HG03097 (cell line): ENCODE data around the gene IL1A.

Experiments used
- ATAC-seq: cut with Tn5 transposase; IDR thresholded peaks from one replicate; pipeline ENCODE4 v1.9.1; 2021; ENCODE audit not compliant: unreplicated experiment, low FRiP score

IL1A gene

DNA sequence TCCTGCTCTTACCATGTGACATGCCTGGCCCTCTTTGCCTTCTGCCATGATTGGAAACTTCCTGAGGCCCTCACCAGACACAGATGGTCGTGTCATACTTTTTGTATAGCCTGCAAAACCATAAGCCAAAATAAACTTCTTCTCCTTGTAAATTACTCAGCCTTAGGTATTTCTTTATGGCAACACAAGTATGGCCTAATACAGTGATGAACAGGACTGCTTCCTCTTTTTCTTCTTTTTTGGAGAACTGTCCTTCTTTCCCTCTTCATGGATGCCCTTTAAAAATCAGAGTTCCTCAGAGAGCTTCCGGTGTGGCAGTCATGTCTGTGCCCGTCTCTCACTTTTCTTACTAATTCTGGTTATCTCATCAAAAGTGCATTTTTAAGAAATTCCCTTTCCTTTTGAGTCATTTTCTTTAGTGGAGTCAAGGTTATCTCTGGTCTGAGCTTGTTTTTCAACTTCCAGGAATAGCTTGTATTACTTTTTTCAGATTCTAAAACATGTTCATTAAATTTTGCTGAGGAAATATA lies 9.2 kb upstream of the IL1A start:
- ATAC-seq = no peak

DNA sequence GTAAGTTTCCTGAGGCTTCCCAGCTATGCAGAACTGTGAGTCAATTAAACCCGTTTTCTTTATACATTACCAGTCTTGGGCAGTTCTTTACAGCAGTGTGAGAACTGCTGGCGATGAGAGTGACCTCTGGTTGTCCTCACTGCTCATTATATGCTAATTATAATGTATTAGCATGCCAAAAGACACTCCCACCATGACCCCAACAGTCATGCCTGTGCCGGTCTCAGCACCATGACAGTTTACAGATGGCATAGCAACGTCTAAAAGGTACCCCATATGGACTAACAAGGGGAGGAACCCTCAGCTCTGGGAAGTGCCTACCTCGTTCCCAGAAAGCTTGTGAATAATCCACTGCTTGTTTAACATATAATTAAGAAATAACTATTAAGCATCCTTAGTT lies 8.1 kb upstream of the IL1A start:
- ATAC-seq = no peak

DNA sequence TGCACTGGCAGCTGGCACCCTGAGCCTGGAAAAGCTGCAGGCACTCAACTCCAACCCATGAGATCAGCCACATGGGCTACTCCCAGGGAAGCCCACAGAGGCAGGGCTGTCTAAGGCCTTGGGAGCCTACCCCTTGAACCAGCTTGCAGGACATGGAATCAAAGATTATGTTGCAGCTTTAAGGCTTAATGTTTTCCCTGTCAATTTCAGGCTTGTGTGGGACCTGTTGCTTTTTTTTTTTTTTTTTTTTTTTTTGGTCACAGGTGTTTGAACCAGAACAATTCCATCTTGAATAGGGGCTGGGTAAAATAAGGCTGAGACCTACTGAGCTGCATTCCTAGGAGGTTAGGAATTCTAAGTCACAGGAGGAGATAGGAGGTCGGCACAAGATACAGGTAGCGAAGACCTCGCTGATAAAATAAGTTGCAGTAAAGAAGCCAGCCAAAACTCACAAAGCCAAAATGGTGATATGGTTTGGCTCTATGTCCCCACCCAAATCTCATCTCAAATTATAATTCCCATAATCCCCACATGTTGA lies 7.5 kb upstream of the IL1A start:
- ATAC-seq = no peak

DNA sequence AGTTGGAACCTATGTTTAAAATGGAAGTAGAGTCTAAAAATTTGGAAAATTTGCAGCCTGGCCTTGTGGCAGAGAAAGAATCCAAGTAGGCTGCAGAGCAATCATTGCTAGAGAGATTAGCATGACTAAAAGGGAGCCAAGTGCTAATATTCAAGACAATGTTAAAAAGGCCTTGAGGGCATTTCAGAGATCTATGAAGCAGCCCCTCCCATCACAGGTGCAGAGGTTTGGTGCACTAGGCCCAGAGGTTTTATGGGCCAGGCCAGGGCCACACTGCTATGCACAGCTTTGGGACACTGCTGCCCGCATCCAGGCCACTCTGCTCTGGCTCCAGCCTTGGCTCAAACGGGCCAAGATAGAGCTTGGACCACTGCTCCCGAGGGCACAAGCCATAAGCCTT lies 6.7 kb upstream of the IL1A start:
- ATAC-seq = no peak

DNA sequence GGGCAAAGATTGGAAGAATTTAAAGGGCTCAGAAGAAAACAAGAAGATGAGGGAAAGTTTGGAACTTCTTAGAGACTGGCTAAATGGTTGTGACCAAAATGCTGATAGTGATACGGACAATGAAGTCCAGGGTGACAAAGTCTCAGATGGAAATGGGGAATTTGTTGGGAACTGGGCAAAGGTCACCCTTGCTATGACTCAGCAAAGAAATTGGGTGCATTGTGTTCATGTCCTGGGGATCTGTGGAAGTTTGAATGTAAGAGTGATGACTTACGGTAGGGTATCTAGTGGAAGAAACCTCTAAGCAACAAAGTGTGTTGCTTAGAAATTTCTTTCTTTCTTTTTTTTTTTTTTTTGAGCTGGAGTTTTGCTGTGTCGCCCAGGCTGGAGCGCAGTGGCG lies 6.0 kb upstream of the IL1A start:
- ATAC-seq = no peak

DNA sequence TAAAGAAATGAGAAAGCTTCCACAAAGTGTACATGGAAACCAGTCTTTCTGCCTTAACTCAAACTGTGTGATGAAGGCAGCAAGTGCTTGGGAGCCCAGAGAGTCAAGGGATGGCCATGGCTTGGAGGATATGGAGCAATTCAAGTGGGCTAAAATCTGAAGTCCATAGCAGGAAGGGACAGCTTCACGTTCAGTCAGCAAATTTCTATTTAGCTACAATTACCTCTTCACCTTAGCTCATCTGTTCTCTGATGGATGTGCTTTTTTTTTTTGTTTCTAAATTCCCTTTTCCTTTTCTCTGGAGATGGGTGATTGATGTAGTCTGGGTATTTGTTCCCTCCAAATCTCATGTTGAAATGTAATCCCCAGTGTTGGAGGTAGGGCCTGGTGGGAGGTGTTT lies 4.9 kb upstream of the IL1A start:
- no peak for ATAC-seq

DNA sequence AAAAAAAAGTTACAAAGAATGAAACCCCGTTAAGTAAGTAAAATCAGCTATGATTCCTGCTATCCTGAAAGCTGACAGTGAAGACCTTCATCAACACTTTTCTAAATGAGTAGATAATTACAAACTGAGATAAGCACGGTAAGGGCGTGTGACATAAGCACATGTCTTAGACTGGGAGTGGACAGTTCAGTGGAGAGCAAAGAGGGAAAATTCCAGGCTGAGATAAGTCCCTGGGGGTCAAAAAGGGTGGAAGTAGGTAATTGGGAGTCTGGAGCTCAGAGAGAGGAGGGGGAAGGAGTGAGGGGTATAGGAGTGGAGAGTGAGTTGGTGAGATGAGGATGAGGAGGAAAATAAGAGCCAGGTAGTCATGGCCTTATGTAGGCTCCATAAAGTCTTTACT lies 4.4 kb upstream of the IL1A start:
- ATAC-seq = no peak

DNA sequence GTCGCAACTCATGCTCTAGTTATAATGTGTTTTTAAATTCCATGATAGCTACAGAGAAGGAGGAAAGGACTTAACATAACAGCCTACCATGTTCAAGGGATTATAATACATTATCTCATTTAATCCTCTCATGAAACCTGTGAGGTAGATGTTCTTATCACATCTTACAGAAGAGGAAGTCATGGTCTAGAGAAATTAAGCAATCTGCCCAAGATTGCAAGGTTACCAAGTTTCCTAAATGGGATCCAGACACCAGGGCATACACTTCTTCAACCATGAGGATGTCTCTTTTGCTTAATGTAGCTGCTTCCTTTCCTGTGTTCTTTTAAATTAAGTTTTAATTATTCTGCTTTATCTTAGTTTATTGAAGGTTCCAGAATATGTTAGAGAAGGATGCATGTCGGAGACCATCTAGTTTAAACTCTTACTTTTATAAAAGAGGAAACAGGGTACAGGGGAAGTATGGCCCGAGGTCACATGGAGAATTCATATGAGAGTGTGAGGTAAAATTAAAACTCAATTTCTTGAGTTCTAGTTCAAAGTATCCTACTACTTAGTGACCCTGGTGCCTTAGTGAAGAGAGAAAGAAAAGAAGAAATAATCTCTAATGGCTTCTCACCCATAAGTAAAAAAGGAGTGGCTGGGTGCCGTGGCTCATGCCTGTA lies 3.6 kb upstream of the IL1A start:
- ATAC-seq = no peak

DNA sequence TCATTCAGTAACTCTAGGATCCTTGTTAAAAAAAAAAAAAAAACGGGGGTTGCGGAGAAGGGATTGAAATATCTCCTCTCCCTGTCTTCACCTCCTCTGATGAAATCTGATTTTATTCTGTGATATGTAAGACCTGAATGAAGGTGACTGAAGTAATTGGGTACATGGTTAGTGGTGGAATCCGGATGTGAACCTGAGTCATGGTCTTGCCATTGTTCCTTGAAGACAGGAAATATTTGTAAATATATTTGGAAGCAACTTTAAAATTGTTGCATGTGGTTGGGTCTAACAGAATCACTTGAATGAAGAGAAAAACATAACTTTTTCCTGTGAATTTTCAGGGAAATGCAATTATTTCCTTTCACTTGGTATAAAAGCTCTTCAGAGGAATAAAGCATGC lies 3.0 kb upstream of the IL1A start:
- no peak for ATAC-seq

DNA sequence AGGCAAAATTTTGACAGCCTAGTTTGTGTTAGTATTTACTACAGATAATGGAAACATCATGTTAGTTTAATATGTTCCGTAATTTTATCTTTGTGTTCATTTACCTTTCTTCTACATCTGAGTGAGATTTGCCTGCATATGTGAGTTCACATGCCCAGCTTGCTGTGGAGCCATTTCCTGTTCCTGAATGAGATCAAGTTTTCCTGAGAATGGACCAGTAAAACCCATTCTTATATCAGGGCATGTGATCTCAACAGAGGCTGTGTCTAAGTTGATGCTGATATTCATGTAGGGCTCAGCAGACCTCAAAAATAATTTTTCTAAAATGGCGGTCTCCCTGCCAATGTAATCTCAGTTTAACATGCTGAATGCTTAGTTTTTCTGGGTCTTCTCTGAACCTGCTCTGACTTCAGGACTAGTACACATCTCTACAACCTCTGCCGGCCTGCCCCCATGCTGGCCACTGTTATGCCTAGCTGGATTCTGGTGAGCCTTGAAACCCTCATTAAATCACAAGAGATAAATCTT lies 1.0 kb downstream of the IL1A start:
- ATAC-seq = no peak

DNA sequence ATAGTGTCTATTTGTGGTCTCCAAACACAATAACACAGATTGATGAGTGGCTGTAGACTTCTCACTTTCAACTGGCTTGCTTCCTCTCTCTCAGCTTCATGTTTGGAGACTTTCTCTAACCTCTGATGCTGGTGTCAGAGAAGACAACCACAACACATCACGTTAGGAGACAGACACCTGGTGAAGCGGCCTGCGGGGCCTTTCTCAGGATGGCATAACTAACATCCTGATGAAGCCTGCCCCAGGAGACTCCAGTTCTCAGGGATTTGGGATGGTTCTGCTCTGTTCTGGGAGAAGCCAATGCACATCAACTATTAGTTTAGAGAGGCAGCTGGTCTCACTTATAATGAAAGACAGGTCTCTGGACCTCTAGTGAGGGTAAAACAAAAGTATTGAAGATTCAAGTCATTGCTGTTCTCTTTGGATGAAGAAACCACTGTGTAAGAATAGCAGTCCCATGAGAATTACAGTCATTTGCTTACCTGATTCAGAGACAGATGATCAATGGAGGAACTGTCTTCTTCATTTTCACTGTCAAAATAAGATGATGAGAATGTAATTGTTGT lies 2.0 kb downstream of the IL1A start:
- ATAC-seq = peak; percentile 64

DNA sequence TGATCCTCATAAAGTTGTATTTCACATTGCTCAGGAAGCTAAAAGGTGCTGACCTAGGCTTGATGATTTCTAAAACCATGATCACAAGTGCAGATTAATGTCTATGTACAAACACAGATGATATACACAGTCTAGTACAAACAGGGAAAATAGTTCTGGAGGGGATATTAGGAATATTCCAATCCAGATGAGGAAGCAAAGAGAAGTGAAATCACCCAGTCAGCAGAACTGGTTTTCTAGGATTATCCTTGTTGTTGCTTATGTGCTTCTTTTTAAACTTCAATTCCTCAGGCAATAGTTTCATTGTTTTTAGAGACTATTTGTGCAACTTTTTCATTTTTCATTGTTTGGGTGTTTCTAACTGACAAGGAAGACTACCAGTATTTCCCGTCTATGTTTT lies 4.7 kb downstream of the IL1A start:
- ATAC-seq = no peak

DNA sequence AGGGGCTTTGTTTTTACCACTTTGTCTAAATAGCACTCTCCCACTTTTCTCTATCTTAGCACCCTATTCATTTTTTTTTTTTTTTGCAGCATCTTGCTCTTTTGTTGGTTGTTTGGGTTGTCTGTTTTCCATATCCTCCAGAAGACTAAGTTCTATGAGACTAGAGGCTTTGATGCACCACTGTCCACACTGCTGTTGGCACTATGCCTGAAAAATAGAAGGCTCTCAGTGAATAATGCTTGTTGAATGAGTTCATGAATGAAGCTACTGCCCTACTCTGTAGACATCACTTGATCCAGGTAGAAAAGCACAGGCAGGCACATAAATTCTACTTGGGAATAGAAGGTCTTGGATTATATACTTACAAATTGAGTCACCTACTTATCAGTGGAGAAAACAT lies 7.3 kb downstream of the IL1A start:
- no peak for ATAC-seq

DNA sequence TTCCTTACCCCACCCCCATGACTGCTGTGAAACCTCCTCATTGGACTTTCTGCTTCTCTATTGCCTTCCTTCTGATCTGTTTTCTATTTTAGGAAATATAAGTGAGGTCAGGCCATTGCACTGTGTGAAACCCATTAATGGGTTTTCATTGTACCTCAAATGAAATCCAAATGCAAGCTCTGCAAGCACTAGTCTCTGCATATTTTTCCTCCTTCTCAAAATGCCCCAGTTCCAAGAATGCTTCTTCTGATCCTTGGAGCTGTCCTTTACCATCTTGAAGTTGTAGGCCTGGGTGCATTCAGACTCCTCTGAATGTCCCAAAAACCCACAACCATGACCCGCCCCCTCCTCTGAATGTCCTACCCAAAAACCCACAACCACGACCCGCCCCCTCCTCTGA lies 8.2 kb downstream of the IL1A start:
- no peak for ATAC-seq

DNA sequence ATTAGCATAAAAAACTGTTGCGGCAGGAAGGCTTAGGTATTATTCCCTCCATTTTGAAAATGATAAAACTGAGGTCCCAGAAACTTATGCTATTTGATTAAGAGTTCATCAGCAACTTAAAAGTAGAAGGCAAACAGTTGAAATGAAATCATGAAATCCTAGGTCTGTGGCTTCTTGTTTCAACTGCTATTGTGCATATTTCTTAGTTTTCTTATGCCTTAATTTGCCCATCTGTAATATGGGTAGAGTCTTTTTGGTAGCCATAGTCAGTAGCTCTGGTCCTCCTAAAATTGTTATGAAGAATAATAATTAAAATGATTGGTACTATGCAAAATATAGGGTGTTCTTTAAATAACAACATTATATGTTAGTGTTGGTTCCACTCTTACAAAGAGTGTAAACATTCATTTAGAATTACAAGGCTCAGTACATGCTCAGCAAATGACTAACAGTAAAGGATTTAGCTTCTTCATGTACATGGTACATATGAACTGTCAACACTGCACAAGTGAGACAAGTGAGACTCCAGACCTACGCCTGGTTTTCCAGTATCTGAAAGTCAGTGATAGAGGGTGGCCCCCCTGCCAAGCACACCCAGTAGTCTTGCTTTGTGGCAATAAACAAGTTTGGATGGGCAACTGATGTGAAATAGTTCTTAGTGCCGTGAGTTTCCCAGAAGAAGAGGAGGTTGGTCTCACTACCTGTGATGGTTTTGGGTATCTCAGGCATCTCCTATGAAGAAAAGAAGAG lies 9.6 kb downstream of the IL1A start:
- ATAC-seq = no peak

DNA sequence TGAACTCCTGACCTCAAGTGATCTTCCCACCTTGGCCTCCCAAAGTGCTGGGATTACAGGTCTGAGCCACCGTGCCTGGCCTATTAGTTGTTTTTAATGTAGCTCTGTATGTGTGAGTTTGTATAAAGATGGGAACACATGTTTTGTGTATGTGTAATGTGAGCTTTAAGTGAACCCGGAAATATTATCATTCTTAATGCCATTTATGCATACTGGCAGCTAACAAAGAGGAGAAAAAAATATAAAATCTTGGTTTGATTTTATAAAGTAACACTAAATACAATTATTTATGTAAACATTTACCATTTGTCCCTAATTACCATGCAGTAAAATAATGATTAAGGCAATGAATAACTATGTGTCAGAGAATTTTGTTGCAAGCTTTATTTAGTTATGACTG lies 10.7 kb downstream of the IL1A start:
- no peak for ATAC-seq

DNA sequence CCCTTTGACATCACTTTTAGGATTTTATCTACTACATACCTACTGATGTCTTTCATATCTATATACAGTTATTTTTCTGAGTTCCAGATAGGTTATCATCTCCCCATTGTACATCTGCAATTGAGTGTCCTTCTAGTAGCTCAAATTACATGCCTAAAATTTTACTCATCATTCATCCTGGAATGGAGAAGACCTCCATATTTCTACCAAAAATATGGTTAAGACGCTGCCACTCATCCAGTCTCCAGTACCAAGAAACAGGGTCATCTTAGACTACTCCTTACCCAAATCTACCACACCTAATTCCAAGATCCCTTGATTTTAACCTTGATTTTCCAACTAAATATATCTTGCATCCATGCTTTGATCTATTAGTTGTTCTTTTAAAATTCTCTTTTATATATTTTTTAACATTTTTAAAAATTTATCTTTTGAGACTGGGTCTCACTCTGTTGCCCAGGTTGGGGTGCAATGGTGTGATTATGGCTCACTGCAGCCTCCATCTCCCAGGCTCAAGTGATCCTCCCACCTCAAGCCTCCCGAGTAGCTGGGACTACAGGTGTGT lies 11.3 kb downstream of the IL1A start:
- ATAC-seq = no peak

DNA sequence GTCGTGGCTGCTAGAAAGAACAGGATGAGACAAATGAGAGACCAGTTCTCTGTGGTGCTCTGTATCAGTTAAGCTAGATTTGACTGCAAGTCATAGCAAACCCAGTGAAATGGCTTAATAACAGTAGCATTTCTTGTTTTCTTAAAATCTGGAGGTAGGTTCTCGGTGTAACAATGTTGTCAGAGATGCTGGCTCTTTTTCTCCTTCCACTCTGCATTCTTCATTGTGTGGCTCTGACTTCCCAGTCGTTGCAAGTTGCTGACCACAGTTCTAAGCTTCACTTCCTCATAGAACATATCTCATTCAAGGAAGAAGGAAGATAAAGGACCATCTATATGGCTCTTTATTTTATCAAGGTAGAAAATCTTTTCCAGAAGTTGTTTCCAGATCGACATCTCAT lies 12.0 kb downstream of the IL1A start:
- ATAC-seq = no peak

DNA sequence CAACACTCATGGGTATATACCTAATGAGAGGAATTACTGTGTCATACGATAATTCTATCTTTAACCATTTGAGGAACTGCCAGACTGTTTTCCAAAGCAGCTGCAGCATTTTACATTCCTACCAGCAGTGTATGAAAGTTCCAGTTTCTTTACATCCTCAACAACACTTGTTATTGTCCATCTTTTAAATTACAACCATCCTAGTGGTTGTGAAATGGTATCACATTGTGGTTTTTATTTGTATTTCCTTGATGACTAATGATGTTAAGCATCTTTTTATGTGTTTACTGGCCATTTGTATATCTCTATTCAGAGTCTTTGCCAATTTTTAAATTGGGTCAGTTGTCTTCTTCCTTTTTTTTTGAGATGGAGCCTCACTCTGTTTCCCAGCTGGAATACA lies 15.9 kb downstream of the IL1A start:
- no peak for ATAC-seq

DNA sequence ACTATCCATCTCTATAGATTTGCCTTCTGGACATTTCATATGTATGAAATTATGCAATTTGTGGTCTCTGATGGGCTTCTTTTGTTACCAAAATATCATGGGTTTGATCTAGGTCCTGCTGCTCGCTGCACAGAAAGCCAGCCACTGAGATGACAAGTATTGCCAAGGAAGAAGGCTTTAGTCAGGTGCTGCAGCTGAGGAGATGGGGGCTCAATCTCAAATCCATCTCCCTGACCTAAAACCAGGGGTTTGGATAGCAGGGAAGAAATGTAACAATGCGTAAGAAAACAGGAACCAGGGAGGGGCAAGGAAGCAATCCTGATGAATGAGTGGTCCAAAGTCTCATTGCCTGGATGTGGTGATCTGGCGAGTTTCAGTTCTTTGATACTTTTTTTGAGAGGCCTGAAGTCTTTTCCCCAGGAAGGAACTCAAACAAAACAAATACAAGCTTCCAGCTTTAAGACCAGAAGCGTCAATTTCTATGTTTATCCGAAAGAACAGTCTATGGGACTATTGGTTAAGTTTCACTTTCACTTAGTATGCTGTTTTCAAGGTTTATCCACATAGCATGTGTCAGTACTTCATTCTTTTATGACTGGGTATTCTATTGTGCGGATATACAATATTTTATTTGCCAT lies 16.5 kb downstream of the IL1A start:
- ATAC-seq = no peak

DNA sequence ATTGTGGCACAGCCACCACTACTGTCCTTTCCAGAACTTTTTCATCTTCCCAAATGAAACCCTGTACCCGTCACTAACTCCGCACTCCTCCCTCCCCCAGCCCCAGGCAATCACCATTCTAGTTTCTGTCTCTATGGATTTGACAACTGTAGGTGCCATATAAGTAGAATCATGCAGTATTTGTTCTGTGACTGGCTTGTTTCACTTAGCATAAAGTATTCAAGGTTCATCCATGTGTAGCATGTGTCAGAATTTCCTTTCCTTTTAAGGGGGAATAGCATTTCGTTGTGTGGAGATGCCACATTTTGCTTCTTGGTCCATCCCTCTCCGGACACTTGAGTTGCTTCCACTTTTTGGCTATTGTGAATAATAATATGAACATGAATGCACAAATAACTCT lies 19.0 kb downstream of the IL1A start:
- ATAC-seq = no peak
